GM19043 (cell line): ENCODE data around the gene EFHD2.
"Not testable (repeated sequence)": the region's sequence is repeated elsewhere in the genome, so short reads cannot be mapped to it uniquely, and the experiment has no call there.

Experiments used
- ATAC-seq: cut with Tn5 transposase; IDR thresholded peaks from one replicate; pipeline ENCODE4 v1.9.1; 2021; ENCODE audit warnings: low read depth; ENCODE audit not compliant: unreplicated experiment

EFHD2 gene

GRCh38 chr1:15428815-15429435 is 19.2 kb downstream of the EFHD2 start:
- no peak for ATAC-seq

GRCh38 chr1:15429701-15430149 is 20.0 kb downstream of the EFHD2 start:
- ATAC-seq = no peak

- ATAC-seq = no peak
Observed at GRCh38 chr1:15430787-15431570, 21.3 kb downstream of the EFHD2 start.

- no peak for ATAC-seq
Observed at GRCh38 chr1:15431571-15431948, 21.9 kb downstream of the EFHD2 start.

- no peak for ATAC-seq
Observed at GRCh38 chr1:15432324-15432723, 22.6 kb downstream of the EFHD2 start.

- ATAC-seq = no peak
Observed at GRCh38 chr1:15433471-15433870, 23.8 kb downstream of the EFHD2 start.

- not testable (repeated sequence) for ATAC-seq
Observed at GRCh38 chr1:15434739-15435138, 25.1 kb downstream of the EFHD2 start.

- no peak for ATAC-seq
Observed at GRCh38 chr1:15435239-15436077, 25.8 kb downstream of the EFHD2 start.

- ATAC-seq = no peak
Observed at GRCh38 chr1:15436881-15437442, 27.3 kb downstream of the EFHD2 start.

- no peak for ATAC-seq
Observed at GRCh38 chr1:15439325-15439724, 29.6 kb downstream of the EFHD2 start.

- ATAC-seq = no peak
Observed at GRCh38 chr1:15440357-15440756, 30.7 kb downstream of the EFHD2 start.

GRCh38 chr1:15441247-15441646 is 31.6 kb downstream of the EFHD2 start:
- no peak for ATAC-seq

GRCh38 chr1:15442119-15442518 is 32.4 kb downstream of the EFHD2 start:
- ATAC-seq = no peak

GRCh38 chr1:15442759-15443158 is 33.1 kb downstream of the EFHD2 start:
- ATAC-seq = no peak

- no peak for ATAC-seq
Observed at GRCh38 chr1:15443281-15443680, 33.6 kb downstream of the EFHD2 start.

GRCh38 chr1:15444468-15445389 is 35.0 kb downstream of the EFHD2 start:
- no peak for ATAC-seq

GRCh38 chr1:15445390-15446122 is 35.9 kb downstream of the EFHD2 start:
- ATAC-seq = no peak

GRCh38 chr1:15446212-15446611 is 36.5 kb downstream of the EFHD2 start:
- ATAC-seq = no peak

GRCh38 chr1:15448877-15449462 is 39.3 kb downstream of the EFHD2 start:
- no peak for ATAC-seq
